ENCODE data around the gene SAC3D1. TPM values are rescaled to one million over a fixed set of nuclear protein-coding genes. Genes with fewer than 3 reads are reported as not detected.
A peak's percentile ranks its signal among the peaks of the same experiment; 100 is the strongest.

SAC3D1 gene
- polyA plus RNA-seq, 4 donors, result 6.9 to 18.1 (median 9.0) TPM

- WGBS, 3 donors, result 19 to 54% (median 40%) methylated on average over 43 to 56 of the region's 56 CpGs
- peaks cover 0 to 17% (median 2%) of the 10 kb centered on the region in 3 donors for H3K4me1 ChIP-seq (ENCODE audit: control insufficient read depth in 3 of 3, insufficient read depth in 2 of 3, low read depth in 1 of 3, low read length in 2 of 3)
- DNase-seq (no peak), FAIRE-seq (no peak)
- H3K27ac ChIP-seq (ENCODE audit: low read depth in 1 of 3, low read length in 2 of 3), result peak overlapping the region in 1 of 3 donors; percentile 42
- H3K9me3 ChIP-seq (ENCODE audit: control insufficient read depth in 2 of 2, insufficient read depth in 1 of 2, low read depth in 1 of 2, low read length in 1 of 2), result no peaks in the 10 kb centered on the region
- H3K4me3 ChIP-seq (ENCODE audit: low read depth in 1 of 3, low read length in 3 of 3), result peak overlapping the region; percentile 22 to 44 (median 44)
- H3K36me3 ChIP-seq (ENCODE audit: control insufficient read depth in 3 of 3, insufficient read depth in 2 of 3, low read depth in 1 of 3, low read length in 3 of 3), result peaks cover 0 to 40% (median 1%) of the 10 kb centered on the region in 3 donors
- H3K27me3 ChIP-seq (ENCODE audit: control insufficient read depth in 3 of 3, insufficient read depth in 3 of 3, low read length in 3 of 3), result peaks cover 0 to 7% (median 0%) of the 10 kb centered on the region in 3 donors
These were observed 6.8 kb downstream of the SAC3D1 start for GRCh38 chr11:65047581-65048422.

GRCh38 chr11:65051398-65051858 is 10.4 kb downstream of the SAC3D1 start:
- DNase-seq (no peak), FAIRE-seq (no peak)
- Histone ChIP-seq H3K4me3 (ENCODE audit: low read depth in 1 of 3, low read length in 3 of 3) (no peak overlapping the region), H3K9me3 (ENCODE audit: control insufficient read depth in 2 of 2, insufficient read depth in 1 of 2, low read depth in 1 of 2, low read length in 1 of 2) (no peaks in the 10 kb centered on the region), H3K4me1 (ENCODE audit: control insufficient read depth in 3 of 3, insufficient read depth in 2 of 3, low read depth in 1 of 3, low read length in 2 of 3) (peaks cover 1 to 28% (median 2%) of the 10 kb centered on the region in 3 donors), H3K27me3 (ENCODE audit: control insufficient read depth in 3 of 3, insufficient read depth in 3 of 3, low read length in 3 of 3) (peaks cover 0 to 7% (median 0%) of the 10 kb centered on the region in 3 donors), H3K36me3 (ENCODE audit: control insufficient read depth in 3 of 3, insufficient read depth in 2 of 3, low read depth in 1 of 3, low read length in 3 of 3) (peaks cover 0 to 5% (median 0%) of the 10 kb centered on the region in 3 donors), H3K27ac (ENCODE audit: low read depth in 1 of 3, low read length in 2 of 3) (no peak overlapping the region)
- 82 to 92% (median 85%) methylated on average over 9 of the region's 9 CpGs for WGBS, 3 donors

GRCh38 chr11:65053827-65054508 is 13.0 kb downstream of the SAC3D1 start:
- H3K4me3 ChIP-seq (ENCODE audit: low read depth in 1 of 3, low read length in 3 of 3), result no peak overlapping the region
- H3K36me3 ChIP-seq (ENCODE audit: control insufficient read depth in 3 of 3, insufficient read depth in 2 of 3, low read depth in 1 of 3, low read length in 3 of 3), result no peaks in the 10 kb centered on the region
- WGBS, 3 donors, result 4 to 22% (median 6%) methylated on average over 8 of the region's 8 CpGs
- no peak overlapping the region for H3K27ac ChIP-seq (ENCODE audit: low read depth in 1 of 3, low read length in 2 of 3)
- DNase-seq, result peak; percentile 63
- peaks cover 0 to 28% (median 1%) of the 10 kb centered on the region in 3 donors for H3K4me1 ChIP-seq (ENCODE audit: control insufficient read depth in 3 of 3, insufficient read depth in 2 of 3, low read depth in 1 of 3, low read length in 2 of 3)
- FAIRE-seq, result no peak
- no peaks in the 10 kb centered on the region for H3K27me3 ChIP-seq (ENCODE audit: control insufficient read depth in 3 of 3, insufficient read depth in 3 of 3, low read length in 3 of 3)
- no peaks in the 10 kb centered on the region for H3K9me3 ChIP-seq (ENCODE audit: control insufficient read depth in 2 of 2, insufficient read depth in 1 of 2, low read depth in 1 of 2, low read length in 1 of 2)

GRCh38 chr11:65055538-65055937 is 14.5 kb downstream of the SAC3D1 start:
- H3K36me3 ChIP-seq (ENCODE audit: control insufficient read depth in 3 of 3, insufficient read depth in 2 of 3, low read depth in 1 of 3, low read length in 3 of 3), result no peaks in the 10 kb centered on the region
- whole genome bisulfite sequencing, 3 donors, result 76 to 89% (median 82%) methylated on average over 1 of the region's 1 CpG
- DNase-seq, result no peak
- no peaks in the 10 kb centered on the region for H3K9me3 ChIP-seq (ENCODE audit: control insufficient read depth in 2 of 2, insufficient read depth in 1 of 2, low read depth in 1 of 2, low read length in 1 of 2)
- H3K27me3 ChIP-seq (ENCODE audit: control insufficient read depth in 3 of 3, insufficient read depth in 3 of 3, low read length in 3 of 3), result no peaks in the 10 kb centered on the region
- no peak for FAIRE-seq
- no peak overlapping the region for H3K4me3 ChIP-seq (ENCODE audit: low read depth in 1 of 3, low read length in 3 of 3)
- H3K4me1 ChIP-seq (ENCODE audit: control insufficient read depth in 3 of 3, insufficient read depth in 2 of 3, low read depth in 1 of 3, low read length in 2 of 3), result peaks cover 0 to 31% (median 1%) of the 10 kb centered on the region in 3 donors
- no peak overlapping the region for H3K27ac ChIP-seq (ENCODE audit: low read depth in 1 of 3, low read length in 2 of 3)

- Histone ChIP-seq H3K36me3 (ENCODE audit: control insufficient read depth in 3 of 3, insufficient read depth in 2 of 3, low read depth in 1 of 3, low read length in 3 of 3) (peaks cover 0 to 3% (median 0%) of the 10 kb centered on the region in 3 donors), H3K4me1 (ENCODE audit: control insufficient read depth in 3 of 3, insufficient read depth in 2 of 3, low read depth in 1 of 3, low read length in 2 of 3) (peaks cover 0 to 31% (median 1%) of the 10 kb centered on the region in 3 donors), H3K9me3 (ENCODE audit: control insufficient read depth in 2 of 2, insufficient read depth in 1 of 2, low read depth in 1 of 2, low read length in 1 of 2) (peaks cover 0 to 4% of the 10 kb centered on the region in 2 donors), H3K27me3 (ENCODE audit: control insufficient read depth in 3 of 3, insufficient read depth in 3 of 3, low read length in 3 of 3) (no peaks in the 10 kb centered on the region), H3K27ac (ENCODE audit: low read depth in 1 of 3, low read length in 2 of 3) (no peak overlapping the region), H3K4me3 (ENCODE audit: low read depth in 1 of 3, low read length in 3 of 3) (peak overlapping the region in 1 of 3 donors; percentile 67)
- FAIRE-seq, result no peak
- 90 to 96% (median 91%) methylated on average over 6 of the region's 6 CpGs for WGBS, 3 donors
- DNase-seq, result no peak
These were observed 16.0 kb downstream of the SAC3D1 start for GRCh38 chr11:65056999-65057398.

- 92 to 93% (median 92%) methylated on average over 7 of the region's 7 CpGs for WGBS, 3 donors
These were observed 16.5 kb downstream of the SAC3D1 start for GRCh38 chr11:65057526-65057925.

GRCh38 chr11:65058012-65058411 is 17.0 kb downstream of the SAC3D1 start:
- no peak for FAIRE-seq
- Histone ChIP-seq H3K4me1 (ENCODE audit: control insufficient read depth in 3 of 3, insufficient read depth in 2 of 3, low read depth in 1 of 3, low read length in 2 of 3) (peaks cover 0 to 31% (median 1%) of the 10 kb centered on the region in 3 donors), H3K27me3 (ENCODE audit: control insufficient read depth in 3 of 3, insufficient read depth in 3 of 3, low read length in 3 of 3) (no peaks in the 10 kb centered on the region), H3K27ac (ENCODE audit: low read depth in 1 of 3, low read length in 2 of 3) (peak overlapping the region in 1 of 3 donors; percentile 48), H3K4me3 (ENCODE audit: low read depth in 1 of 3, low read length in 3 of 3) (peak overlapping the region in 1 of 3 donors; percentile 67), H3K36me3 (ENCODE audit: control insufficient read depth in 3 of 3, insufficient read depth in 2 of 3, low read depth in 1 of 3, low read length in 3 of 3) (peaks cover 0 to 3% (median 0%) of the 10 kb centered on the region in 3 donors), H3K9me3 (ENCODE audit: control insufficient read depth in 2 of 2, insufficient read depth in 1 of 2, low read depth in 1 of 2, low read length in 1 of 2) (peaks cover 0 to 4% of the 10 kb centered on the region in 2 donors)
- 19 to 62% (median 50%) methylated on average over 12 to 13 of the region's 13 CpGs for WGBS, 3 donors
- DNase-seq, result no peak

More at GRCh38 chr11:65057526-65057925, 16.5 kb downstream of the SAC3D1 start:
- DNase-seq, result no peak
- H3K4me3 ChIP-seq (ENCODE audit: low read depth in 1 of 3, low read length in 3 of 3), result peak overlapping the region in 1 of 3 donors; percentile 67
- H3K9me3 ChIP-seq (ENCODE audit: control insufficient read depth in 2 of 2, insufficient read depth in 1 of 2, low read depth in 1 of 2, low read length in 1 of 2), result peaks cover 0 to 4% of the 10 kb centered on the region in 2 donors
- no peaks in the 10 kb centered on the region for H3K27me3 ChIP-seq (ENCODE audit: control insufficient read depth in 3 of 3, insufficient read depth in 3 of 3, low read length in 3 of 3)
- FAIRE-seq, result no peak
- H3K4me1 ChIP-seq (ENCODE audit: control insufficient read depth in 3 of 3, insufficient read depth in 2 of 3, low read depth in 1 of 3, low read length in 2 of 3), result peaks cover 0 to 31% (median 1%) of the 10 kb centered on the region in 3 donors
- H3K36me3 ChIP-seq (ENCODE audit: control insufficient read depth in 3 of 3, insufficient read depth in 2 of 3, low read depth in 1 of 3, low read length in 3 of 3), result peaks cover 0 to 3% (median 0%) of the 10 kb centered on the region in 3 donors
- no peak overlapping the region for H3K27ac ChIP-seq (ENCODE audit: low read depth in 1 of 3, low read length in 2 of 3)

GRCh38 chr11:65058419-65059054 is 17.5 kb downstream of the SAC3D1 start, which contains the start of gene NAALADL1:
Gene NAALADL1 (minus strand): TSS chr11:65058553. CDS start chr11:65058521, 32 bp downstream.
- Histone ChIP-seq H3K4me3 (ENCODE audit: low read depth in 1 of 3, low read length in 3 of 3) (peak within 1 kb of the TSS in 1 of 3 donors; percentile 67), H3K4me1 (ENCODE audit: control insufficient read depth in 3 of 3, insufficient read depth in 2 of 3, low read depth in 1 of 3, low read length in 2 of 3) (peaks cover 0 to 28% (median 1%) of the 10 kb centered on the region in 3 donors), H3K9me3 (ENCODE audit: control insufficient read depth in 2 of 2, insufficient read depth in 1 of 2, low read depth in 1 of 2, low read length in 1 of 2) (peaks cover 0 to 4% of the 10 kb centered on the region in 2 donors), H3K27ac (ENCODE audit: low read depth in 1 of 3, low read length in 2 of 3) (peak within 1 kb of the TSS in 1 of 3 donors; percentile 48), H3K27me3 (ENCODE audit: control insufficient read depth in 3 of 3, insufficient read depth in 3 of 3, low read length in 3 of 3) (no peaks in the 10 kb centered on the region), H3K36me3 (ENCODE audit: control insufficient read depth in 3 of 3, insufficient read depth in 2 of 3, low read depth in 1 of 3, low read length in 3 of 3) (peaks cover 0 to 3% (median 0%) of the 10 kb centered on the region in 3 donors)
- 24 to 68% (median 53%) methylated on average over 8 of the region's 8 CpGs for WGBS, 3 donors
- FAIRE-seq, result no peak
- DNase-seq, result peak; percentile 45 to 87
